ENCODE results near the gene SUMO2.
"Not testable (repeated sequence)": the region's sequence is repeated elsewhere in the genome, so short reads cannot be mapped to it uniquely, and the experiment has no call there.

SUMO2 gene

GRCh38 chr17:75174996-75175395 is 7.8 kb downstream of the SUMO2 start:
- H3K4me3 ChIP-seq (ENCODE audit: low read length): no peak overlapping the region
- peaks cover 56% of the 10 kb centered on the region for H4K20me1 ChIP-seq (ENCODE audit: insufficient read depth, low read length)
- no peak overlapping the region for H3K9ac ChIP-seq (ENCODE audit: low read length)
- peaks cover 99% of the 10 kb centered on the region for H3K79me2 ChIP-seq (ENCODE audit: low read length)
- no peak overlapping the region for H3K4me2 ChIP-seq (ENCODE audit: low read length)
- H3K9me3 ChIP-seq (ENCODE audit: insufficient read depth, low read length): no peaks in the 10 kb centered on the region
- H2AFZ ChIP-seq (ENCODE audit: low read depth, low read length): no peak overlapping the region
- H3K27ac ChIP-seq (ENCODE audit: low read length): no peak overlapping the region
- H3K4me1 ChIP-seq (ENCODE audit: low read length): peaks cover 10% of the 10 kb centered on the region; the same call in 1 of the 2 replicates
- no peak for TF ChIP-seq EZH2phosphoT487 (IDR thresholded peaks at IDR 0.05; ENCODE audit: low read depth)
- TF ChIP-seq CTCF (IDR thresholded peaks at IDR 0.05; ENCODE audit: low read depth, low read length): no peak
- no peaks in the 10 kb centered on the region for H3K27me3 ChIP-seq (ENCODE audit: low read depth, low read length)
- peaks cover 67% of the 10 kb centered on the region for H3K36me3 ChIP-seq (replicated peaks; ENCODE audit: low read depth, low read length)

GRCh38 chr17:75173526-75173925 is 9.2 kb downstream of the SUMO2 start:
- Histone ChIP-seq H3K27me3 (ENCODE audit: low read depth, low read length) (no peaks in the 10 kb centered on the region), H3K9me3 (ENCODE audit: insufficient read depth, low read length) (no peaks in the 10 kb centered on the region), H3K4me1 (ENCODE audit: low read length) (peaks cover 10% of the 10 kb centered on the region; the same call in 1 of the 2 replicates), H2AFZ (ENCODE audit: low read depth, low read length) (no peak overlapping the region), H3K4me2 (ENCODE audit: low read length) (no peak overlapping the region), H3K9ac (ENCODE audit: low read length) (no peak overlapping the region), H4K20me1 (ENCODE audit: insufficient read depth, low read length) (peaks cover 48% of the 10 kb centered on the region), H3K27ac (ENCODE audit: low read length) (no peak overlapping the region), H3K79me2 (ENCODE audit: low read length) (peaks cover 98% of the 10 kb centered on the region), H3K4me3 (ENCODE audit: low read length) (no peak overlapping the region), H3K36me3 (replicated peaks; ENCODE audit: low read depth, low read length) (peaks cover 57% of the 10 kb centered on the region)
- TF ChIP-seq EZH2phosphoT487 (IDR thresholded peaks at IDR 0.05; ENCODE audit: low read depth) (no peak), CTCF (IDR thresholded peaks at IDR 0.05; ENCODE audit: low read depth, low read length) (no peak)

GRCh38 chr17:75168998-75169397 is 13.8 kb downstream of the SUMO2 start:
- TF ChIP-seq CTCF (IDR thresholded peaks at IDR 0.05; ENCODE audit: low read depth, low read length): no peak
- no peak for TF ChIP-seq EZH2phosphoT487 (IDR thresholded peaks at IDR 0.05; ENCODE audit: low read depth)
- Histone ChIP-seq H3K9ac (ENCODE audit: low read length) (no peak overlapping the region), H3K27ac (ENCODE audit: low read length) (no peak overlapping the region), H4K20me1 (ENCODE audit: insufficient read depth, low read length) (peaks cover 34% of the 10 kb centered on the region), H3K79me2 (ENCODE audit: low read length) (peaks cover 62% of the 10 kb centered on the region), H3K4me2 (ENCODE audit: low read length) (no peak overlapping the region), H3K9me3 (ENCODE audit: insufficient read depth, low read length) (no peaks in the 10 kb centered on the region), H3K4me3 (ENCODE audit: low read length) (no peak overlapping the region), H3K36me3 (replicated peaks; ENCODE audit: low read depth, low read length) (peaks cover 49% of the 10 kb centered on the region), H3K27me3 (ENCODE audit: low read depth, low read length) (no peaks in the 10 kb centered on the region), H3K4me1 (ENCODE audit: low read length) (no peaks in the 10 kb centered on the region), H2AFZ (ENCODE audit: low read depth, low read length) (no peak overlapping the region)

DNA sequence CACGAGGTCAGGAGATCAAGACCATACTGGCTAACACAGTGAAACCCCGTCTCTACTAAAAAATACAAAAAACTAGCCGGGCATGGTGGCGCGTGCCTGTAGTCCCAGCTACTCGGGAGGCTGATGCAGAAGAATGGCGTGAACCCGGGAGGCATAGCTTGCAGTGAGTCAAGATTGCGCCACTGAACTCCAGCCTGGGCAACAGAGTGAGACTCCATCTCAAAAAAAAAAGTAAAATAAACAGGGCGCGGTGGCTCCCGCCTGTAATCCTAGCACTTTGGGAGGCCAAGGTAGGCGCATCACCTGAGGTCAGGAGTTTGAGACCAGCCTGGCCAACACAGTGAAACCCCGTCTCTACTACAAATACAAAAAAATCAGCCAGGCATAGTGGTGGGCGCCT is 18.2 kb downstream of the SUMO2 start:
- H3K4me3 ChIP-seq (ENCODE audit: low read length); H3K4me2 ChIP-seq (ENCODE audit: low read length); H3K9me3 ChIP-seq (ENCODE audit: insufficient read depth, low read length); H3K9ac ChIP-seq (ENCODE audit: low read length); H2AFZ ChIP-seq (ENCODE audit: low read depth, low read length); H3K4me1 ChIP-seq (ENCODE audit: low read length); H4K20me1 ChIP-seq (ENCODE audit: insufficient read depth, low read length); H3K27me3 ChIP-seq (ENCODE audit: low read depth, low read length); H3K27ac ChIP-seq (ENCODE audit: low read length): not testable (repeated sequence)
- Histone ChIP-seq H3K79me2 (ENCODE audit: low read length) (peaks cover 19% of the 10 kb centered on the region), H3K36me3 (replicated peaks; ENCODE audit: low read depth, low read length) (peaks cover 27% of the 10 kb centered on the region)

GRCh38 chr17:75163074-75163473 is 19.7 kb downstream of the SUMO2 start:
- H3K27me3 ChIP-seq (ENCODE audit: low read depth, low read length): no peaks in the 10 kb centered on the region
- H3K4me3 ChIP-seq (ENCODE audit: low read length): no peak overlapping the region
- no peak overlapping the region for H3K4me2 ChIP-seq (ENCODE audit: low read length)
- peaks cover 5% of the 10 kb centered on the region; the same call in 1 of the 2 replicates for H3K79me2 ChIP-seq (ENCODE audit: low read length)
- H3K9ac ChIP-seq (ENCODE audit: low read length): no peak overlapping the region
- no peak overlapping the region for H2AFZ ChIP-seq (ENCODE audit: low read depth, low read length)
- no peaks in the 10 kb centered on the region for H4K20me1 ChIP-seq (ENCODE audit: insufficient read depth, low read length)
- TF ChIP-seq EZH2phosphoT487 (IDR thresholded peaks at IDR 0.05; ENCODE audit: low read depth) (no peak), CTCF (IDR thresholded peaks at IDR 0.05; ENCODE audit: low read depth, low read length) (no peak)
- no peaks in the 10 kb centered on the region for H3K4me1 ChIP-seq (ENCODE audit: low read length)
- no peak overlapping the region for H3K27ac ChIP-seq (ENCODE audit: low read length)
- H3K9me3 ChIP-seq (ENCODE audit: insufficient read depth, low read length): no peaks in the 10 kb centered on the region
- peaks cover 24% of the 10 kb centered on the region for H3K36me3 ChIP-seq (replicated peaks; ENCODE audit: low read depth, low read length)

Data from OCI-LY3 (cell line).